Measurements from ENCODE around the gene ACSS3.
A peak's percentile ranks its signal among the peaks of the same experiment; 100 is the strongest.

ACSS3 gene

DNA sequence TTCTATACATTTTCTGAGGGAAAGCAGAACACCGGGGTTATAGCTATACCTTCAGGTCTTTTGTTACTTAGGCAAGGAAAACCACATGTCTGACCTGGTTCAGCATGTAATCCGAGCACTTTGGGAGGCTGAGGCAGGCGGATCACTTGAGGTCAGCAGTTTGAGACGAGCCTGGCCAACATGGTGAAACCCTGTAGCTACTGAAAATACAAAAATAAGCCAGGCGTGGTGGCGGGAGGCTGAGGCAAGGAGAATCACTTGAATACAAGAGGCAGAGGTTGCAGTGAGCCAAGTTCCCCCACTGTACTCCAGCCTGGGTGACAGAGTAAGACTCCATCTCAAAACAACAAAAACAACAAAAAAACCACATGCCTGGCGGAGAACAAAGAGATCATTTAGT, 177.6 kb downstream of the ACSS3 start:
- TF ChIP-seq, protein P1, sequence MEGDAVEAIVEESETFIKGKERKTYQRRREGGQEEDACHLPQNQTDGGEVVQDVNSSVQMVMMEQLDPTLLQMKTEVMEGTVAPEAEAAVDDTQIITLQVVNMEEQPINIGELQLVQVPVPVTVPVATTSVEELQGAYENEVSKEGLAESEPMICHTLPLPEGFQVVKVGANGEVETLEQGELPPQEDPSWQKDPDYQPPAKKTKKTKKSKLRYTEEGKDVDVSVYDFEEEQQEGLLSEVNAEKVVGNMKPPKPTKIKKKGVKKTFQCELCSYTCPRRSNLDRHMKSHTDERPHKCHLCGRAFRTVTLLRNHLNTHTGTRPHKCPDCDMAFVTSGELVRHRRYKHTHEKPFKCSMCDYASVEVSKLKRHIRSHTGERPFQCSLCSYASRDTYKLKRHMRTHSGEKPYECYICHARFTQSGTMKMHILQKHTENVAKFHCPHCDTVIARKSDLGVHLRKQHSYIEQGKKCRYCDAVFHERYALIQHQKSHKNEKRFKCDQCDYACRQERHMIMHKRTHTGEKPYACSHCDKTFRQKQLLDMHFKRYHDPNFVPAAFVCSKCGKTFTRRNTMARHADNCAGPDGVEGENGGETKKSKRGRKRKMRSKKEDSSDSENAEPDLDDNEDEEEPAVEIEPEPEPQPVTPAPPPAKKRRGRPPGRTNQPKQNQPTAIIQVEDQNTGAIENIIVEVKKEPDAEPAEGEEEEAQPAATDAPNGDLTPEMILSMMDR (IDR thresholded peaks at IDR 0.05; ENCODE audit: insufficient read depth, low read depth, low read length, missing control alignments) = no peak
- DNase-seq (ENCODE audit: low read depth) = no peak
- no peak overlapping the region for H3K4me3 ChIP-seq (ENCODE audit: low read length)

- TF ChIP-seq, protein P1 (IDR thresholded peaks at IDR 0.05; ENCODE audit: insufficient read depth, low read depth, low read length, missing control alignments) = no peak
- no peak for DNase-seq (ENCODE audit: low read depth)
These were observed 178.1 kb downstream of the ACSS3 start for GRCh38 chr12:81255947-81256346.

DNA sequence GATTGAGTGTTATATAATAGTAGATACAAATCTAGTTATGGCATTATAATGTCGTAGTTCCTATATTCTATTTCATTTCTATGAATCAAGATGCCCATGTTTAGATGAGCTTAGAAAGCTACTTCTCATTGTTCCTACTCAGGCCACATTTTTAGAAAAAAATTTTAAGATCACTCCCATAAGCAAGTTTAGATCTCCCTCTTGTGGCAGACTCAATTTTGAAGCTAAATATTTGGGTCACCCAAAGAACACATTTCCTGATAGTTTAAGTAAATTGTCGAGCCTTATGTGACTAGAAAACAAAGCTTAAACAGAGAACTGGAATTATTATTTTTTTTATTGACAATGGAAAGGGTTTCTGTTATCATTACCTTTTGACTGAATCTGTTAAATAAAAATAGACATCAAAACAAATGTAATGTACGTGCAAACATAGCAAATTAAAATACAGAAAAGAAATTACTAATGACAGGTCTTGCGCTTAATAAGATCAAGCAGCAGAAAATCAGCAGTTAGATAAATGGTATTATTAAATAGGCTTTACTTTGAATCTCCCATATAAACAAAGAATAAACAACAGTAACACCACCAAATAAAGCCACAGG, 180.2 kb downstream of the ACSS3 start:
- TF ChIP-seq, protein P1 (IDR thresholded peaks at IDR 0.05; ENCODE audit: insufficient read depth, low read depth, low read length, missing control alignments) = peak; percentile 52
- peak; percentile 45 for DNase-seq (ENCODE audit: low read depth)
- no peak overlapping the region for H3K4me3 ChIP-seq (ENCODE audit: low read length)

More at GRCh38 chr12:81255947-81256346, 178.1 kb downstream of the ACSS3 start:
- no peak overlapping the region for H3K4me3 ChIP-seq (ENCODE audit: low read length)

- no peak overlapping the region for H3K4me3 ChIP-seq (ENCODE audit: low read length)
These were observed 181.5 kb downstream of the ACSS3 start for GRCh38 chr12:81259360-81259759.

DNA sequence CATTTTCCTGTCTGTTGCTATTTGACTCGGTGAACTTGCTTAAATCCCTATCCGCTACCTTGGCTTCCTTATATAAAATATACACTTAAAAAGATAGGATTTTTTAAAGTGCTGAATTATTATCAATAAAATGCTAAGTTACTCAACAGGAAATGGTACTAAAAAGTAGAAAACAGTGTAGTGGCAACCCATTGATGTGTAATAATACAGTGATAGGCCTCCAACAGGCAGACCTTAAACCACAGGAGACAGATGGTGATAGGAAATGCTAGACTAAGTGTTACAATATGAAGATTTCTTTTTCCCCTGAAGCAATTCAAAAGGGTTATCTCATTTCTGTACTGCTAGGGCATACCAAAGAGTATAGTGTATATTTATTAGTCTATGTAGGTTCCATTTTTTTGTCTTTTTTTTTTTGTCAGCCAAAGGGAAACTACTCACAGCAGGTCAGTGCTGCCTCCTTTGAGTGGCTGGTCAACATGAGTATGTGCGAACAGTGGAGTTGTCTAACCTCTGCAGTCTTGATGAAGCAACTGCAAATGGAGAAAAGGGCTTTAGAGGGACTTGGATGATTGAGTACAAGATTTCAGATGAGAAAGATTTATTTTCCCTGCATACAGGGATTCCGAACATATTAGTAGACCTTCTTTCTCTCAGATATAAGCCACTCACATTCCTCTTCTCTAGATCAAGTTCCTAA, 183.8 kb downstream of the ACSS3 start:
- no peak for DNase-seq (ENCODE audit: low read depth)
- TF ChIP-seq, protein P1 (IDR thresholded peaks at IDR 0.05; ENCODE audit: insufficient read depth, low read depth, low read length, missing control alignments) = no peak
- H3K4me3 ChIP-seq (ENCODE audit: low read length) = no peak overlapping the region

More at GRCh38 chr12:81259360-81259759, 181.5 kb downstream of the ACSS3 start:
- TF ChIP-seq, protein P1 (IDR thresholded peaks at IDR 0.05; ENCODE audit: insufficient read depth, low read depth, low read length, missing control alignments) = no peak
- DNase-seq (ENCODE audit: low read depth) = no peak

DNA sequence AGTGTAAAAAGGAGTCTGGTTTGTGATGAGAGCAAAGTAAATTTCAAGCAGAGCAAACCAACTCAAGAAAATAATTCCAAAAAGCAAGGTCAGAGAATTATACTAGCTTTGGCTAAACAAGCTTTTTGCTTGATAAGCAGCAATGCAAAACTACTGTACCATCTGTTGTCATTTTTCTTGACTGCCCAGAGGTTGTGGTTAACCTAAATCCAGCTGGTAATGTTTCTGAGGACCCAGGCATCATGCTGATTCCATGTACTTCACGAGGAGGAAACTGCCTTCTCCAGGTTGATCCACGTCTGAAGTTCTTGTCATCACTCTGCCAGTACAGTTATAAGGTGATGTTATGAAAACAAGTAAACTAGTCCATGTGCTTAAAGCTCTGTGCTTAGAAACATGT, 185.2 kb downstream of the ACSS3 start:
- TF ChIP-seq, protein P1 (IDR thresholded peaks at IDR 0.05; ENCODE audit: insufficient read depth, low read depth, low read length, missing control alignments) = no peak
- H3K4me3 ChIP-seq (ENCODE audit: low read length) = no peak overlapping the region
- DNase-seq (ENCODE audit: low read depth) = no peak

Measured in epithelial cell of esophagus (primary cell).